Measurements from ENCODE around the gene CLSTN2. TPM values are rescaled to one million over a fixed set of nuclear protein-coding genes. Genes with fewer than 3 reads are reported as not detected.

Gene CLSTN2
- total and polyA plus RNA-seq, 2 of the 8 experiments (the other 6 are each of a cell fraction or from before 2014, with no cell fraction given) = 0.39 to 0.52 TPM

DNA sequence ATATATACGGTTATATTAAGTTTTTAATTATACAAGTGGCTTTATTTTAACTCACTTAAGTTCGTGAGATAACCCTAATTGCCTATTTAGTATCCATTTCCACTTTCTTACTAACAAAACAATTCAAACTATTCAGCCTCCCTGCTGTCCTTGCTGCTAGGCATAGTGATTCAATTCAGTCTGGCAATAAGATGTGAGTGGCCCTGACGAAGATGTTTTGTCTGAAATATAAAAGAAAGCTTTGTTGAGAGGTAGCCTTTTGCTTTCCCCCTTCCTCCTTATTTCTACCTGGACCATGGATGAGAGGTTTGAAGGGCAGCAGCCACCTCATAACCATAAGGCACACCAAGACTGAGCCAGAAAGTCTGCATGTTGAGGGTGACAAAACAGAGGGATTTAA lies 653.6 kb downstream of the CLSTN2 start (continued):
- no peak for TF ChIP-seq NRF1 (IDR thresholded peaks at IDR 0.05; ENCODE audit: low read depth, low read length)

Measured in H1 (cell line).